Erythroblast (primary cell): ENCODE results near the gene TBCD.

Experiments
- GATA1 ChIP-seq: IDR thresholded peaks from 2 replicates; pipeline ENCODE4 v1.6.1; 2011; ENCODE audit warnings: low read depth, mild to moderate bottlenecking, control low read depth, low read length, moderate library complexity
- POLR2A ChIP-seq: IDR thresholded peaks from 2 replicates; pipeline ENCODE4 v1.6.1; 2011; ENCODE audit warnings: mild to moderate bottlenecking, low read length

DNA sequence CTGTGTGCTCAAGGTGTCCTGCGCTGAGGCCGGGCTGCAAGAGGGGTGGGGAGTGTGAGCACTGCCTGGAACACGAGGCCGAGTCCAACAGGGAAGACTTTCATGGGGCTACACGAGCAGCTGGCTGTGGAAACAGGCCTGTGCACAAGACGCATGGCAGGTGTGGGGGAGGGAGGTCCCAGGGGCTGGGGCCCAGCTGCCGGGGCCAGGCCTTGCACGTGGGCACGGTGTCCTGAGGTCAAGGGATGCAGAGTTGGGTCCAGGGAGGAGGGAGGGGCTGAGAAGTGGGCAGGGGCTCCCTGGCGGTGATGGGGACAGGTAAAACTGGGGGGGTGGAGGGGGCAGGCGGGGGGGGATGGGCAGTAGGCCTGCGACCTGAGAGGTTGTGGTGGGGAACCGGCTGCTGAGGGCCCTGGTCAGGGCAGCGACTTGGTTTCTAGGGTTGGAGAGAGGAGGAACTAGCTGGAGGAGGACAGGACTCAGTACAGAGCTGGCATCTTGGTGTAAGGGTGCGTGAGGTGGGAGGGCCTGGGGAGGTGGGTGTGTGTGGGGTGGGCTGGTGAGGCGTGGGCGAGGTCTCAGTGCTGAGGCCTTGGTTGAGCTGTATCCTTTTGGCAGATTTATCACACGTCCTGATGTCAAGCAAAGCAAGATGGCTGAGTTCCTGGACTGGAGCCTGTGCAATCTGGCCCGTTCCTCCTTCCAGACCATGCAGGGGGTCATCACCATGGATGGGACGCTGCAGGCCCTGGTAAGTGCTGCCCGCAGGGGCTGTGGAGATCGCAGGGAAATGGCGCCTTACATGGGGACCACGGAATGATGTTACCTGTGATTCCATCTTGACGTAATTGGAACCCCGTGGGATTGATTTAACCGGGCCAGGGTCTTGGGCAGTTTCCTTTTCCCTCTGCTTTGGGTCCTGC is 29.4 kb downstream of the TBCD start:
- TF ChIP-seq POLR2A (no peak), GATA1 (no peak)
